ENCODE data around the gene TTN.

TTN gene

DNA sequence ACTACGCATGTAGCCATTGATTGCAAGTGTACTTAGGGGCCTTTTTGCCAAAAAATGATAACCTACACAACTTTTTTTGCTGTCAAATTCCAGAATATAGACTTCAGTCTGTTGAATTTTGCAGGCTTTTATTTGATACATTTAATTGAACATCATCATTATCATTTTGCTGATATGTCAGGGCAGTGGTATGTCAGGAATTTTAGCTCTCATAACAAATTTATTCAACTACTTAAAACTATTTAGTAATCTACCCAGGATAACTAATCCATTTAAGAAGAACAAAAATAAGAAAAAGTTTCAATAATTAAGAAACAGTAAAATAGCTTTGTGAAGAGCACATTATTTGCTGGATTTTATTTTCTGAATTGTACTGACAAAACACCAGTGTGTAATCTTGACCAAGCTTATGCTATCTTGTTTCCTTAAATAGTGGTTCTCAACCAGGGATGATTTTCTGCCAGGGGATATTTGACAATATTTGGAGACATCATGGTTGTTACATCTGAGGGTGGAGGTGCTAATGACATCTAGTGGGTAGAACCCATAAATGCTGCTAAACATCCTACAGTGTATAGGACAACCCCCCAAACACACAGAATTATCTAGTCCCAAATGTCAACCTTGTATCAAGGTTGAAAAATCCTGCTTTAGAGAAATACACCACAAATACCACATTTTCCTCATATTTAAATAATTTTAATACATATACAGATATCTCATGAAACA, 12.1 kb upstream of the TTN start:
- in situ Hi-C loops (cut with MboI; ENCODE audit: low sequenced_read_pairs): no loop called here

DNA sequence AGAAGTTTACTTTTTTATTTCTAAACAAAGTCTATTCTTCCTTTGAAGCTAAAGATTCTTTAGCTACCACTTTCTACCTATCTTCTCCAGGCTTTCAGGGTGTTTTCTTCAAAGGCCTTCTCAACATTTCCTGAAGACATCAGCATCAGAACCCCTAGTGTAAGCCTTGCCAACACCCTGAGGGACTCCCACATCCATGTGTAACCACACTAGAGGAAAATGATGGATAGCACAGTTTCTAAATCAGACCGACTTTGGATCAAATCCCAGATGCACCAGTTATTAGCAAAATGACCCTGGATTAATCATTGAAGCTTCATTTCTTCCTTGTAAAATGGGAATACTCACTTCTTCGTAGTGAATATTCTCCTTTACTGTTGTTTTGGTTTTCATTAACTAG, 4.7 kb upstream of the TTN start:
- in situ Hi-C loops (cut with MboI; ENCODE audit: low sequenced_read_pairs): no loop called here

DNA sequence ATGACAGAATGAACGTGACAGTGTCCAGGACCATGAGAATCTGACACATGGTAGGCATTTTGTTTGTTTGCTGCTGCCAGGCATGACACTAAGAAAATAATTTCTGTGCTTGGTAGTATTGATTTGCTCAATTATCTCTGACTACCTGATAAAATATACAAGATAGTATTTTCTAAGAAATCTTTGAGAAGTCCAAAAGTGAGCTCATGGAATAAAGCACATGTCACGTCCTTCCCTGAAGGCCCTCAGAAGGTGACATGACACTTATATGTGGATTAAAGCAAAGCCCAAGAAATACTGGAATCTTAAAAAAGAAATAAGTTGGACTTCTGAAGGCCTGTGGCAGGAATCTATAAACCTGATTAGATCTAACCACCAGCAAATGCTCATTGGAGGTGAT, 3.8 kb upstream of the TTN start:
- in situ Hi-C loops (cut with MboI; ENCODE audit: low sequenced_read_pairs): no loop called here

DNA sequence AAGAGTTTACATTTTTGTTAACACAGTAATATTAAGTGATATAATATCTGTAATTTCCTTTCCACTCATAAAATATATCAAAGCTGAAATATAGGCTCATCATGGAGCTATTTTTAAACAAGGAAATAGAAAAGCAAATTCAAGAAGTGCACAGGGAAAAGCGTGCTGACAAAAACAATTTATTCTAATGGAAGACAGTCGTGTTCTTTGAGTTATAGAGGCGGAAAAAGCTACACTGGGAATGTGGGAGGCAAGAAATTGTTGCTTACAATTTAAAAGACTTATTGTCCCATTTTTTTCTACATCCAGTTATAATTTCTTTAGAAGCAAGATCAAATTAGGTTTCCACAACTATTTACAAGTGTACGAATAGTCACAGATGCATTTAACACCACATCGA, 3.2 kb upstream of the TTN start:
- in situ Hi-C loops (cut with MboI; ENCODE audit: low sequenced_read_pairs): no loop called here

DNA sequence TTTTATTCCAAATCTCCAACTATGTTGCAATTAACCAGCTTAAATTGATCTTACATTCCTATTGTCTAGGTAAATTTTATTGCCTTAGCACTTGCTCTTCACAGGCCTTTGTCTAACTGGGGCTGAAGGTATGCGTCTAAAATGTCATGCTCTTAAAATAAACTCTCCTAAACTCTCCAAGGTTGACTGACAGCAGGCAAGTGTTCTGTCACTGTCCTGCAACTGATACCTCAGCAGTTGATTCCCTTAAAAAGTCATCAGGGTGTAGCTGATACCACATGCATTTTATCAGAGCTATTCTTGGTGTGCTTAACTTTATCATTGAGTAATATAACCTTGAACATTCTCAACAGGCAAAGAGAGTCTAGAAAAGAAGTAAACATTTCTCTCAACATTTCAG, 680 bp downstream of the TTN start:
- in situ Hi-C loops (cut with MboI; ENCODE audit: low sequenced_read_pairs): no loop called here

DNA sequence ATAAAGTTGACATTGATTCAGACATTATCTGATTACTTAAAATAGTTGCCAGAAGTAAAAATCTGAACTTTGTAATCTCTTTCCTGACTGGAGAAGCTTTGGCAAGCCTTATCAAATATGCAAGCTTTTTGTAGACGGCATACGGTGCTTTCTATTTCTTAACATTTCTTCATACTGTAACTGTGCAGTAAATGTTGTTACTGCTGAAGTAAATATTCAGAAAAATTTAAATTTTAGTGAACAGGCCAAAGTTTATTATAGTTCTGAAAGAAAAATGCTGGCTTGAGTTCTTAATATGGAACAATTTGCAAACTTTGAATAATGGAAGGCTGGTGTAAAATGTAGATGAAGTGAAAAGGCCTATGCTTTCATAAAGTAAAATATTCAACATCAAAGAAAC, 1.8 kb downstream of the TTN start:
- in situ Hi-C loops (cut with MboI; ENCODE audit: low sequenced_read_pairs): no loop called here

DNA sequence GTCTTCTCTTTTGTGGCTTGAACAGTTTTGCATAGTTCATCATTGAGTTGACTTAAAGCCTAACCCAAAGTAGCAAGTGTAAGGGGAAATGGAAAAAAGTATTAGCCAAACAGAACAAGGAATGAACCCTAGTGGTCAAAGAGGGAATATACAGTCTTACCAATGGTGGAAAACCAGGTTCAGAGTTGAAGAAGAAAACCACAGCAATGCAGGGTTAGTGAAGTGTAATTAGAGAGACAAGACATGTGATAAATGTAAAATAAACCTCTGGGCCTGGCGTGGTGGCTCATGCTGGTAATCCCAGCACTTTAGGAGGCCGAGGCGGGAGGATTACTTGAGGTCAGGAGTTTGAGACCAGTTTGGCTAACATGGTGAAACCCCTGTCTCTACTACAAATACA, 2.4 kb downstream of the TTN start:
- in situ Hi-C loops (cut with MboI; ENCODE audit: low sequenced_read_pairs): no loop called here

DNA sequence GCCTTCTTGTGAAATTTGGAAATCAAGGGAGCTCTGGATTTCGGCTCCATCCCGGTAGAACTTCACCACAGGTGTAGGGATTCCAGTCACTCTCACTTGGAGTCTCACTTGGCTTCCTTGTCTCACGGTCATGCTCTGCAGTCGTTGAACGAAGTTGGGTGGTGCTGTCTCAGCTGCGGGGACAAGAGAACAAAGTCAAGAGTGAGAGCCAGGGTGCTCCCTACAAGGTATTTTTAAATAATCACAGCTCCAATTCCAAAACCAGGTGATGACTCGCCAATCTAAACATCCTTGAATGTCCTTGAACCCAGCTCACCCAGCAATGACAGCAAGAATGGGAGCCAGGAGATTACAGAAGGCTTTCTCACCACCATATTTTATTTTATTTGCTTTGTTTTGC, 6.7 kb downstream of the TTN start:
- in situ Hi-C loops (cut with MboI; ENCODE audit: low sequenced_read_pairs): no loop called here

DNA sequence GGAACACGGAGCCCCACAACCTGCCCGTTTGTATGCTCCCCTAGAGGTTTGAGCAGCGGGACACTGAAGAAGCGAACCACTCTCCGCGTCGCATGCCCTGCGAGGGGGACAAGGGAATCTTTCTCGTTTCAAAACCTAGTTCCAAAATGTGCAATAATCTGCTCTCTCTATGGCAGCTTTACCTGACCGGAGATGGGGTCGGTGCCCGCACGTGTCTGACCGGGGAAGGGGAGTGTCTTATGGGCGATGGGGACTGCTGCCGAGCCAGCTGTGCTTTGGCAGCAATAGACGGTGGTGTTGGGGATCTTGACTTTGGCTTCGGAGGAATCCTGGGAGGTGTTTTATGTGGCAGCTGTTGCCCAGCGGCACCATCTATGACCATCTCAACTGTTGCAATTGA, 7.9 kb downstream of the TTN start:
- in situ Hi-C loops (cut with MboI; ENCODE audit: low sequenced_read_pairs): no loop called here

DNA sequence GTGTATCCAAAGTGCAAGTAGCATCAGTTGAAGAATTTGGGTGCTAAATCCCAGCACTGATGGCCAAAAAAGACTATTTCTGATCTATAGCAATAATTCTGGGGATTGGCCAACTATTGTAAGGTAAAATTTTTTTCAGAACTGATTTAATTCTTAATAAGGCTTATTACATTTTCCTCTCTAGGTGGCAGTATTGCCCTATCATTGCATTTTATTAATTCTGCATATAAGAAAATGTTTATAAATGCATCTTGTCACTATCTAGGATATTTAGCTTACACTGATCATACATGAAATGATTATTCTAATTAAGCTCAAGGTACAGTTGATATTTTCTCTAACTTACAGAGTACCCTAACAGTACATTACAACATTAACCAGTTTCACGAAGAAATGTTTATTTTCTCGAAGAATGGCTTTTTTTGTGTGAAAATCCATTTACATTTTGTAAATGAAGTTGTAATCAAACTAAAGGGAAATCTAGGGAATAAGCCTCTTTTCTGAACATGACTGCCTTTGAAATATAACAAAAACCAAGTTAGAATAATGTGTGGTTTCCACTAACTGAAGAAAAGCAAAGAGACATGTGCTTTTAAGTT, 11.0 kb downstream of the TTN start:
- in situ Hi-C loops (cut with MboI; ENCODE audit: low sequenced_read_pairs): no loop called here

DNA sequence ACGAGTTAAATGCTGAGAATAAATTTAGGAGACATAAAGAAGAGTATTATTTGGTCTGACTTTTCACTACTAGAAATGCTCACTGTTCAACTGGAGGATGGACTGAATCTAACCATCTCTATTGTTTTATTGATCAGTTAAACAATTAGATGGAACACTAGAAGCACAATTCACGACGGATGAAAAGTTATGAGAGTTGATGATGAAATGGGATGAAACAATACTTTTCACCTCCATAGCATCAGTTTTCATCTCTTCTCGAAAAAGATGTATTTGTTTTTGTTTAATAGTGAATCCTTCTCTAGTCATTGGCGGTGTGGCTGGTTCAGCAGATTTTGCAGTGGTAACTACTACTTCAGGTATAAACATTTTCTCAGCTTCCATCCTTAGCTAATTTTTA, 19.3 kb downstream of the TTN start:
- in situ Hi-C loops (cut with MboI; ENCODE audit: low sequenced_read_pairs): no loop called here

DNA sequence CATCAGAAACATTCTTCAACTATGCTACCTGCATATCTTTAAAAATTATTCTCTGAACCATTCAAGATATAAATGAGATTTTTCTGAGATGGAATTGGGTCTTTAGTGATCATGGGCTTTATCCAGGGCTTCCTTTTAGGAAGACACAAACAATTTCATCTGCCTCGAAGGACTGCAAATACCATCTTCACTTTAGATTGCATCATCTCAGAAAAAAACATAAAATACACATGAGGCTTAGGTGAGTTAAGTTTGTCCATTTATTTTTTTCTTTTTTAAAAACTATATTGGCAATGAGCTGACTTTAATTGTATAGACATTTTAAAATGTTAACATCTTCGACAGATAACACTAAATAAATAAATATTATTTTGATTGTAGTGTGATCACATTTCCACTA, 20.1 kb downstream of the TTN start:
- in situ Hi-C loops (cut with MboI; ENCODE audit: low sequenced_read_pairs): no loop called here

DNA sequence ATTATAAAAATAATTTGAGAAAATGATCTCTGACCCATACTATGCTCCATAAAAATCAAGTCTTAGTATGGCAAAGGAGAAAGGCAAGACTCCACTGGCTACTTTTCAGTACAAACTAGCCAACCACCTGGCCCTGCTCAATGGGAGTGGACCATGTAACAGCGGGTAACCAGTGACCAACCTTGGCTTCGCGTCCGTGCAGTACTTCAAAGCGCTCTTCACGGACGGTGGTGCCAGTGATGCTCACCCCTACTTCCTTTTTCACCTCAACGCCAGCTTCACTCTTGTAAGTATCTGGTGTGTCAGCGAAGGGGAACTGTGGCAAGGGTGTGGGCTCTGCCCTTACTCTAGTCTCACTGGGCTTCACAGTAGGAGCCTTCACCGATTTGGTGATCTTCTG, 23.3 kb downstream of the TTN start:
- in situ Hi-C loops (cut with MboI; ENCODE audit: low sequenced_read_pairs): no loop called here

DNA sequence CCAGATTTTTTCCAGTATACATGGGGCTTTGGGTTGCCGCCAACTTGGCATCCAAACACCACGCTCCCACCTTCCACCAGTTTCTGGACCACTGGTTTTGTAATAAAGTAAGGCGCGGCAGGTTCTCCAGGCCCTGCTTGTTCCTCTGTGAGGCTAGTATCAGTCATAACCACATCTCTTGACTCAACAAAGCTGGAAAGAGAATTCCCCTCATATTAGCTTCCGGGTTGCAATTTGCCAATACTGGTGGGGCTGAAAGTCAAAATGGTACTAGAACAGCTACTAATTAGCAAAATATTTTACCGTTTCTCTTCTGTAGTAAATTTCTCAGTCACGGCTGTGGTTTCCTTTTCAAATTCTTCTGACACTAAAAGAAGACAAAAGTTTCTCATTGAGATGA, 25.0 kb downstream of the TTN start:
- in situ Hi-C loops (cut with MboI; ENCODE audit: low sequenced_read_pairs): no loop called here

DNA sequence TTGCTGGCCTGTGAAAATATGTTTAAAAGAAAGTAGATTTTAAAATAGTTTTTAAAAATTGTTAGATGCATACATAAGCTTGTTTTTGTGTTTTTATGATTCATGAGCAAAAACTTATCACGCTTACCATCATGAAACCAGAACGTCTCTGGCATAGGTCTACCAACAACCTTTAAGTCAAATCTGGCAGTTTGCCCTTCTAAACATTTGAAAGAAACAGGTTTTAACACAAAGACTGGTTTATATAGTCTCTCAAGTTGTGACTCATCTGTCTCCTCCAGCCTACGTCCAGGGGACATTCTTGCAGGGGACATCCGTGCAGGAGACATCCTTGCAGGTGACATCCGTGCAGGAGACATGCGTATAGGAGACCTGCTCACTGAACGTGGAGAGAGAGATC, 29.6 kb downstream of the TTN start:
- in situ Hi-C loops (cut with MboI; ENCODE audit: low sequenced_read_pairs): no loop called here

DNA sequence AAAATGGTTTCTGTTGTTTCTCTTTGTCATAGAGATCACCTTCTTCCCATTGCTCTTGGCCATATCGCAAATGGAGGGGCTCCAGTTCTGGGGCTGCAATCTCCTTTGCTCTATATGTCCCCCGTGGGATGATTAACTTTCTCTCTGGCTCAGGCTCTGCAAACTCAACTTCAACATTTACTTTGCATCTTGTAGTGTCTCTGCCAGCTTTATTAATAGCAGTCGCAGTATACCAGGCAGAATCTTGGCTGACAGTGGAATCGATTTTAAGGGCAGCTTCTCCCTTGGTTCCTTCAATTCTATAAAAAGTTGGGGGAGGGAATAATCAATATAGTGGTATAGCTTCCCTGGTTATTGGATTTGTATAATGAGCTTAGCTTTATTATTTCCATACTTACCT, 30.5 kb downstream of the TTN start:
- in situ Hi-C loops (cut with MboI; ENCODE audit: low sequenced_read_pairs): no loop called here

DNA sequence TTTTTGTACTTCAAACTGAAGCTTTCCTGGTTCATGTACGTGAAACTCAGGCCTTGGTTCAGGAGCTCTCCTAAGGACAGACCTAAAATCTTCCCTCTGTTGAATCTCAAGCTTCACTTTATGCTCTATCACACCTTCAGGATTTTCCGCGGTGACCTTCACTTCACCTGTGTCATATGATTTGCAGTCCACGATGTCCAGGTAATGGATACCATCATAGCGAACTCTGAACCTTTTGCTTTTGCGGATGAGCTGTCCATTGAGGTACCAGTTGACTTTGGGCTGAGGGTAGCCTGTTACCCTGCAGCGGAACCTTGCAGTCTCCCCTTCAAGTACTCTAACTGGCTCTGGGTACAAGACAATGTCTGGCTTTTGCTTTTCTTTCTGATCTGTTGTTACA, 31.2 kb downstream of the TTN start:
- in situ Hi-C loops (cut with MboI; ENCODE audit: low sequenced_read_pairs): no loop called here

DNA sequence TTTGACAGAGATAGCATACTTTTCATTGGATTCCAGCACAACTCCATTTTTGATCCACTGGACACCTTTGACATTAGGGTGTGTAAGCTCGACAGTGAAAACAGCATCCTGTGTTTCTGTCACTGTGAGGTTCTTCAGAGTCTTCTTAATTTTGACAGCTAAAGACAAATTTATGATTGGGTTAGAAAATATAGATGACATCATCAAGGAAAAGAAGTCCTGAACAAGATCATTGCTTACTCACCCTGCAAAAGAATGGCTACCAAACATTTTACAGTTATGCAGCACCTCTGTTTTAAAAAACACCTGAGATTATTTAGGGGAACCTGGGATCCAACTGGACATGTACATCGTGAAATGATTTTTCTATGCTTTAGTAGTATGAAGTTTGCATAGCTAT, 36.7 kb downstream of the TTN start:
- in situ Hi-C loops (cut with MboI; ENCODE audit: low sequenced_read_pairs): no loop called here

DNA sequence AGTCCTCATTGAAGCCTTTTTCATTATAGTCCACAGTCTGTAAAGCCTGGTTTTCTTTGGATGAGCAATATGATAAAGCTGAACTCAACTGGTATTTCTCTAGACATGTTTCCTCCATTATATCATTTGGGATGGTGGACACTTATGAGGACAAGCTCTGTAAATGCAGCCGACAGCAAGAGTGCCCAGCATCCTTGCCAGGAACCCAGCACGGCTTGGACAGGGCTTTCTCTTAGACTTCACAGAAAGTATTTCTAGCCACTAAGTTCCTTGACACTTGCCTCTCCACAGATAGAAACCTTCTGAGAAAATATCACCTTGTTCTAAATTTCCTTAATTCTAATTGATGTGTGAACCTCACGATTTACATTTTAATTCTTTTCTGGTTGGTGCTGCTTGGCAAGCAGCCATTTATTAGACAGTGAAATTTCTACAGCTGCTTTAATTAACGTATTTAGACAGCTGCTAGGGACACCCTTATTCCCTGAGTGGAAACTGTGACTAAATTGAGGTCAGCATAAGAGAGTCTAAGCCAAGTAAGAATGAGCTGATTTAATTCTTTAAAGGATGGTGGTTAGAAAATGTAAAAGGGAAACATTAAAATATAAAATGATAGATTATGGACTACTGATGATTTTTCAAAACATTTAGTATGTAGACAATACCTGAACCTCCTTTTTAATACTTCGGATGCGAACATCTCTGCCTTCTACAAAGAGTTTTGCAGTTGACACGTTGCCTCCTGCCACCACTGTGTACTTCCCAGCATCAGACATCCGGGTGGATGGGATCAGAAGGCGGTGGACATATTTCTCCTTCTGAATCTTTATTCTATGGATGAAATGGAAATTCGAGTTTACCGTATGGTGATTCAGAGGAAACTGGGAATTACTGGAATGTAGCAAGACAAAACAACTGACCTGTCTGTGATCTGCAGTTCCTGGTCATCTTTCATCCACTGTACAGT, 39.8 kb downstream of the TTN start:
- in situ Hi-C loops (cut with MboI; ENCODE audit: low sequenced_read_pairs): no loop called here

DNA sequence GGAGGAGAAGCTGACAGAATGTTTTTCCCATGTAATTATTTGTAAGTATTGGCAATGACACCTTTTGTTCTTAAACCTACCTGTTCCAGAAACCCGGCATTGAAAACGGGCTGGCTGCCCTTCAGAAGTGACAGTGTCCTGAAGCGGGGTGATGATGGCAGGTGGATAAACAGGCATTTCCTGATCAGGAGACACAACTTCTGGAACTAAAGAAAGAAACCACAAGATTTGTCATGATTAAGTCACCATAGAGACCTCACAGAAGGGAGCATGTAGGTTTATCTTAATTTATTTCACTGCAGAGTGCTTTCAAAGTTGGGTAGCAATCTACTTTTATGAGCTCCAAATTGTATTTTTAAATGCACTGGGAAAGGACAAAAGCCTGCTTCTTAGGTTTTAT, 43.1 kb downstream of the TTN start:
- in situ Hi-C loops (cut with MboI; ENCODE audit: low sequenced_read_pairs): no loop called here

DNA sequence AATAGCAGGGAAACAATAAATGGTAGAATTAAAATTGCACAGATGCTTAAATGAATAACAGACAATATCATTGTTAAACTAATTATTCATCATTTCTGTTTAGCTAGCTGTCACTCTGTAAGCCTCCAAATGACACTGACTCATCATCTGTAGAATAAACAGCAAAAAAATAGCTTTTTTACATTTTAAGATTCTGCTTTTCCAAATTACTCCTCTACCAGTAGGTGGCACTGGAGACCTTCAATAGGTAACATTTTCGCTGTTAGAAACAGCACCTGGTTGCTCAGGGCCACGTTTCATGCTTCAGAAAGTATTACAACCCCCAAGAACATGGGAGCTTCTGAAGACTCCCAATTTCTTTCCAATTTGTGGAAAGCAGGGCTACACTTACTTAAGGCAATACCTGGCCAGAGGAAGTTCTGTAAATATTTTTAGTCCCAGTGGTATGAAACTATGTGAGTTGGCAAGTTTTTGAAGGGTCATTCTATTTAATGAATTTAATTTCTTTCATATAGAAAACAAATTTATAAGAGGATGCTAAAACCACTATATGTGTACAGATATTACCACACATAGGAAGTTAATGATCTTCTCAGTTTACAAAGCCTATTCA, 45.4 kb downstream of the TTN start:
- in situ Hi-C loops (cut with MboI; ENCODE audit: low sequenced_read_pairs): no loop called here

DNA sequence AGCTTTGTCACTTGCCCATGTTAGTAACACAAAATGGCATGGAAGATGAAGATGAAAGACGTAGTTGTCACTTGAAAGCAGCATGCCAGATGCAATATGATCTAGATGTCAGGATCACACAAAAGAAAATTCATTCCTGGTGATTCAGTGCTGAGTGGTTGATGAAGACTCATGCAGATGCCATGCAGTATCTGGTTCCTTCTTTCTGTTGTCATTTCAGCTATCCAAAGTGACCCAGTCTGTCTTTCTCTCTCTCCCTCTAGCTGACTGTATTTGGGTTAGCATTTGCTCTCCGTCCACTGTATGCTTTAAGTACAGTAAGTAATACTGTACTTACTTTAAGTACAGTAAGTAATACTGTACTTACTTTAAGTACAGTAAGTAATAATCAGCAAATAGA, 50.4 kb downstream of the TTN start:
- in situ Hi-C loops (cut with MboI; ENCODE audit: low sequenced_read_pairs): no loop called here
